Heart left ventricle (tissue), 16 donors: ENCODE results near the gene HTRA2. TPM values are rescaled to one million over a fixed set of nuclear protein-coding genes. Genes with fewer than 3 reads are reported as not detected.

Experiments used
- ATAC-seq, 4 donors: fragments of 200-7000 bp; cut with Tn5 transposase; one replicate each; pipeline ENCODE4 v1.9.1; 2020 to 2022; ENCODE audit warnings: moderate library complexity in 4 of 4, mild to moderate bottlenecking in 3 of 4, moderate number of reproducible peaks in 1 of 4
- DNase-seq, 5 donors: peaks; one replicate each; pipeline ENCODE4 v3.0.0-alpha.2; 2020
- H3K27ac ChIP-seq, 12 donors: fragments of 200-600 bp; sonication (generic) in 4 of 12; one replicate each; pipeline versions ENCODE4 v1.5.0 to v1.8.0; 2016 to 2022; ENCODE audit warnings: mild to moderate bottlenecking in 2 of 12
- H3K27me3 ChIP-seq, 9 donors: fragments of 200-600 bp; sonication (generic) in 2 of 9; one replicate each; pipeline versions ENCODE4 v1.5.1 to v1.8.0; 2016 to 2022; ENCODE audit warnings: mild to moderate bottlenecking in 3 of 9
- H3K36me3 ChIP-seq, 9 donors: fragments of 200-600 bp; sonication (generic) in 2 of 9; one replicate each; pipeline versions ENCODE4 v1.5.0 to v1.8.0; 2018 to 2022; ENCODE audit warnings: mild to moderate bottlenecking in 2 of 9
- H3K4me1 ChIP-seq, 12 donors: fragments of 200-600 bp; sonication (generic) in 4 of 12; one replicate each; pipeline versions ENCODE4 v1.5.0 to v1.8.0; 2016 to 2022; ENCODE audit warnings: mild to moderate bottlenecking in 3 of 12
- H3K4me3 ChIP-seq, 12 donors: fragments of 200-600 bp; sonication (generic) in 4 of 12; one replicate each; pipeline versions ENCODE4 v1.5.0 to v1.8.0; 2017 to 2022; ENCODE audit warnings: mild to moderate bottlenecking in 9 of 12, moderate library complexity in 4 of 12
- H3K9me3 ChIP-seq, 12 donors: fragments of 200-600 bp; sonication (generic) in 4 of 12; one replicate each; pipeline versions ENCODE4 v1.5.0 to v1.8.0; 2016 to 2022; ENCODE audit warnings: mild to moderate bottlenecking in 1 of 12
- CTCF ChIP-seq, 12 donors: fragments of 200-600 bp; sonication (generic) in 4 of 12; IDR thresholded peaks; one replicate each; pipeline versions ENCODE4 v1.5.0 to v1.8.0; 2018 to 2022; ENCODE audit warnings: antibody characterized with exemption in 12 of 12, mild to moderate bottlenecking in 5 of 12
- POLR2A ChIP-seq, 2 donors: fragments of 450-650 bp; IDR thresholded peaks; one replicate each; pipeline ENCODE4 v1.6.1; 2017; ENCODE audit warnings: antibody characterized with exemption in 2 of 2, mild to moderate bottlenecking in 2 of 2, moderate library complexity in 2 of 2
- WGBS, 4 donors: extraction: QIAGEN DNeasy Blood & Tissue Kit in 2 of 4; methylation state at CpG; one replicate each; pipeline versions ENCODE4 v1.1.5 to v1.1.7; 2013 to 2018; 5-methylcytosine and 5-hydroxymethylcytosine counted together
- intact Hi-C, 10 donors: fragments of 100-400 bp; cut with DNase I; formaldehyde crosslinking; loops; one replicate each; pipeline versions ENCODE4 v1.11.1 to v1.14.2; 2022
- polyA plus RNA-seq, 2 donors: library from polyadenylated mRNA; stranded (reverse); fragments of 200-250 nt; gene quantifications; one replicate each; pipeline ENCODE4 v1.2.3, GENCODE V29; 2013
- total RNA-seq, 9 donors: library from RNA; depleted of rRNA in 2 of 9; stranded (reverse); fragments of >200 nt in 2 of 9; fragmentation: NEBNext Ultra II Directional in 3 of 9; extraction: Animal tissue kit (Norgen Biotek cat#: 25700) in 3 of 9; gene quantifications; one replicate each; pipeline versions ENCODE4 v1.1.0 to v1.2.4, GENCODE V29; 2016 to 2023
- donor health status: ischemic (EF 13 %, LVEDD 7.1; RV severe dilation, severe dysfunction).
- donor health status: healthy with polysubstance abuse.
- donor health status: DM: no; HTN: yes; CAD: no.
- donor health status: DM: no; HTN: no; CAD: no.
- donor health status: ischemic (EF 25% LVEDD 6.9; RV normal size, moderate dysfunction).
- donor health status: ischemic (EF 25% LVEDD 5.7; RV mildly dilated, moderate dysfunction).
- donor health status: healthy.
- donor health status: DM: yes; HTN: yes; CAD: no.
- donor health status: ischemic (EF 35%, LVEDD 5.7; RV mildly dilated, moderate dysfunction).
- donor health status: nonischemic (EF 11% LVEDD 7.7; RV severe dilation, severe dysfunction).
- donor health status: DM: yes; HTN: yes; CAD: no.
- donor health status: PGD.
- donor health status: ischemic (EF 29% LVEDD 5.4; RV normal size, mild dysfunction).
- donor health status: nonischemic (EF 23%, LVEDD 6.1; RV moderate dilation, normal function).

Gene HTRA2
- total and polyA plus RNA-seq, 11 donors: 23.6 to 45.4 (median 24.8) TPM

DNA sequence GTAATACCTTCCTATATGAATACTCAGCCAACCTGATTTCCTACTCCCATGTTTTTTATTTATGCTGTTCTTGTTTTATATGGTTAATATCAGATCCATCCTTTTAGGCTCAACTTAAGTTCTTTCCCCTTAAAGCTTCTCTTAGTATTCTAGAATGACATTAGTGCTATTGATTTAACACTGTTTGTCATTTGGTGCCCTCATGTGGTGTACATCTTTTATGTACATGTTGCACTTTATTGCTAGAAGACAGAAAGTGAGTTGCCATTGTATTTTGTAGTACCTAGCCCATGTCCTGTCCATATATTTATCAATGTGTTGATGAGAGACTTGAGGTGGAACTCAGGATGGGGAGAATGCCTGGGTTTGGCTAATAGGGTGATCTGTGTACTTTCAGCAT is 2.5 kb downstream of the HTRA2 start:
- intact Hi-C loops: loop anchor here in 5 of 10 donors (5.0 to 10.0 kb wide), 3 partner anchors 50 to 55 kb away; partner anchors contain the start of genes CCDC142 (in 1 of the 5) and TTC31 (in 1 of the 5)
- no peak overlapping the region for H3K4me3 ChIP-seq
- TF ChIP-seq CTCF (IDR thresholded peaks at IDR 0.05): peak in 8 of 12 donors; percentile 12 to 40 (median 18)
- TF ChIP-seq POLR2A (IDR thresholded peaks at IDR 0.05): no peak
- H3K4me1 ChIP-seq: peaks cover 5 to 36% (median 26%) of the 10 kb centered on the region in 12 donors
- peaks cover 0 to 46% (median 36%) of the 10 kb centered on the region in 9 donors for H3K36me3 ChIP-seq
- ATAC-seq (no peak), DNase-seq (no peak)
- H3K9me3 ChIP-seq: no peaks in the 10 kb centered on the region
- no peak overlapping the region for H3K27ac ChIP-seq
- no peaks in the 10 kb centered on the region for H3K27me3 ChIP-seq

DNA sequence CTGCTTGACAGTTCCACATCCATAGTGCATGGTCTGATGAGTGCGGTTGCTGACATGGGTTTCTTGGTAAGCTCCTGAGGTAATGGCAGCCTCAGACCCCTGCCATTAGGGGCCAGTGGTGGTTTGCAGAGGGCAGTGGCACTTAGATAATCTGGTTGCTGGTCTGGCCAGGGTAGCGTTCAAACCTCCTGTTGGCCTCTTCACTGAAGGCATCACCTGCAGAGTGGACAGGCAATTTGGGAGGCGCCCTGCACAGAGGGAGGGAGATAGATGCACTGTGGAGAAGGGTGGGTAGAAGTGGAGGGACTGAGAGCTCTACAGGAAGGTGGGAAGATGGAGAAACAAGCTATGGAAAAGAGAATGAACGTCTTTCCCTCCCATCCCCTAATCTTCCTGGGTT is 3.7 kb downstream of the HTRA2 start:
- Histone ChIP-seq H3K27me3 (no peaks in the 10 kb centered on the region), H3K9me3 (no peaks in the 10 kb centered on the region), H3K36me3 (peaks cover 0 to 33% (median 24%) of the 10 kb centered on the region in 9 donors), H3K27ac (no peak overlapping the region), H3K4me3 (no peak overlapping the region), H3K4me1 (peaks cover 5 to 29% (median 19%) of the 10 kb centered on the region in 12 donors)
- ATAC-seq: no peak
- TF ChIP-seq CTCF (IDR thresholded peaks at IDR 0.05): no peak
- no peak for TF ChIP-seq POLR2A (IDR thresholded peaks at IDR 0.05)
- no peak for DNase-seq
- 72 to 87% (median 84%) methylated on average over 4 of the region's 4 CpGs for WGBS, 4 donors
- intact Hi-C loops: loop anchor here in 5 of 10 donors (5.0 to 10.0 kb wide), 3 partner anchors 51 to 54 kb away; partner anchors contain the start of genes CCDC142 (in 1 of the 5) and TTC31 (in 1 of the 5)

GRCh38 chr2:74534411-74534810 is 4.7 kb downstream of the HTRA2 start:
- peak in 2 of 5 donors; percentile 6 to 19 for DNase-seq
- peaks cover 5 to 22% (median 14%) of the 10 kb centered on the region in 12 donors for H3K4me1 ChIP-seq
- peaks cover 0 to 33% (median 24%) of the 10 kb centered on the region in 9 donors for H3K36me3 ChIP-seq
- no peak overlapping the region for H3K4me3 ChIP-seq
- intact Hi-C loops: loop anchor here in 5 of 10 donors (5.0 to 10.0 kb wide), 3 partner anchors 50 to 53 kb away; partner anchors contain the start of genes CCDC142 (in 1 of the 5) and TTC31 (in 1 of the 5)
- H3K27ac ChIP-seq: no peak overlapping the region
- no peaks in the 10 kb centered on the region for H3K27me3 ChIP-seq
- 75 to 85% (median 80%) methylated on average over 9 to 12 of the region's 12 CpGs for WGBS, 4 donors
- TF ChIP-seq POLR2A (IDR thresholded peaks at IDR 0.05) (no peak), CTCF (IDR thresholded peaks at IDR 0.05) (no peak)
- H3K9me3 ChIP-seq: no peaks in the 10 kb centered on the region
- no peak for ATAC-seq

DNA sequence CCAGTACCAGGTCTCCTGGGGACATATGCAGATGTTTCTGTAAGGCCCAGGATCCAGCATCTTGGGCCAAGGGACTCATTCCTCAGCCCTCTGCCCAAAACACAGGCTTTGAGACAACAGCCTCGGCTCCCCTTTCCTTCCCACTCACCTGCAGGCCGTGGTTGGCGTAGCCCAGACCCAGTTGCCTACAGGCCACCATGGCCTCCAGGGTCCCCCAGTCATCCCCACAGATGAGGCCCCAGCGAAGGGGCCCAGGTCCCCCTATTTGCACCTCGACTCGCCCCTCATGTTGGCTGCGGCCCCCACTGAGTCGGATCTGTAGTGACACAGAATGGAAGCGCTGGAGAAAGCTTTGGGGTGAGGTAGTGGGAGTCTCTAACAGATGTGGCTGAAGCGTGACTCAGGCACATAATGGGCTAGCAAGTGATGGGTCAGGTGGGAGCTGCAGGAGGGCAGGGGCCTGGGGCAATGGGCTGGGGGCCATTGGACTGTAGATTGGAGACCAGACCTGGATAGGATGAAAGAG is 5.8 kb downstream of the HTRA2 start:
- 91 to 93% (median 92%) methylated on average over 9 to 10 of the region's 10 CpGs for WGBS, 4 donors
- peak in 2 of 5 donors; percentile 13 to 23 for DNase-seq

More for the DNA sequence above, 5.8 kb downstream of the HTRA2 start:
- Histone ChIP-seq H3K4me3 (no peak overlapping the region), H3K27ac (no peak overlapping the region), H3K27me3 (no peaks in the 10 kb centered on the region), H3K36me3 (peaks cover 0 to 33% (median 24%) of the 10 kb centered on the region in 9 donors), H3K9me3 (no peaks in the 10 kb centered on the region), H3K4me1 (peaks cover 5 to 23% (median 16%) of the 10 kb centered on the region in 12 donors)
- ATAC-seq: no peak
- intact Hi-C loops: loop anchor here in 4 of 10 donors (10.0 kb wide), 1 partner anchor 49 kb away; no protein-coding TSS in a partner anchor
- TF ChIP-seq POLR2A (IDR thresholded peaks at IDR 0.05) (no peak), CTCF (IDR thresholded peaks at IDR 0.05) (no peak)
